GM21447 (cell line): ENCODE measurements around the gene CEP128.

Experiments
- ATAC-seq: cut with Tn5 transposase; IDR thresholded peaks from one replicate; pipeline ENCODE4 v1.9.1; 2021; ENCODE audit not compliant: unreplicated experiment

Gene CEP128

GRCh38 chr14:80906336-80906735, 35.2 kb downstream of the CEP128 start:
- ATAC-seq = no peak

GRCh38 chr14:80902608-80903007, 38.9 kb downstream of the CEP128 start:
- ATAC-seq = no peak

GRCh38 chr14:80901822-80902221, 39.7 kb downstream of the CEP128 start:
- no peak for ATAC-seq

GRCh38 chr14:80901260-80901659, 40.3 kb downstream of the CEP128 start:
- ATAC-seq = no peak

GRCh38 chr14:80872645-80873044, 68.9 kb downstream of the CEP128 start:
- ATAC-seq = no peak

GRCh38 chr14:80868260-80868659, 73.3 kb downstream of the CEP128 start:
- no peak for ATAC-seq

- no peak for ATAC-seq
These were observed 73.7 kb downstream of the CEP128 start for GRCh38 chr14:80867798-80868197.

- ATAC-seq = no peak
These were observed 74.4 kb downstream of the CEP128 start for GRCh38 chr14:80867091-80867490.

GRCh38 chr14:80865565-80865964, 76.0 kb downstream of the CEP128 start:
- no peak for ATAC-seq

- ATAC-seq = no peak
These were observed 78.6 kb downstream of the CEP128 start for GRCh38 chr14:80862983-80863382.

GRCh38 chr14:80862541-80862940, 79.0 kb downstream of the CEP128 start:
- no peak for ATAC-seq

GRCh38 chr14:80850197-80850814, 91.2 kb downstream of the CEP128 start:
- ATAC-seq = no peak

GRCh38 chr14:80847070-80847469, 94.5 kb downstream of the CEP128 start:
- no peak for ATAC-seq

GRCh38 chr14:80845856-80846255, 95.7 kb downstream of the CEP128 start:
- no peak for ATAC-seq

GRCh38 chr14:80844872-80845271, 96.7 kb downstream of the CEP128 start:
- no peak for ATAC-seq

- ATAC-seq = no peak
These were observed 101.8 kb downstream of the CEP128 start for GRCh38 chr14:80839743-80840142.

GRCh38 chr14:80809663-80810062, 131.9 kb downstream of the CEP128 start:
- no peak for ATAC-seq

GRCh38 chr14:80805136-80805535, 136.4 kb downstream of the CEP128 start:
- no peak for ATAC-seq

GRCh38 chr14:80798878-80799277, 142.7 kb downstream of the CEP128 start:
- ATAC-seq = no peak

- no peak for ATAC-seq
These were observed 143.3 kb downstream of the CEP128 start for GRCh38 chr14:80798211-80798610.

- no peak for ATAC-seq
These were observed 148.8 kb downstream of the CEP128 start for GRCh38 chr14:80792771-80793170.

GRCh38 chr14:80787876-80788275, 153.7 kb downstream of the CEP128 start:
- no peak for ATAC-seq

- ATAC-seq = no peak
These were observed 156.7 kb downstream of the CEP128 start for GRCh38 chr14:80784820-80785219.
